SJCRH30 (cell line): ENCODE results near the gene TRMU. TPM values are rescaled to one million over a fixed set of nuclear protein-coding genes. Genes with fewer than 3 reads are reported as not detected.

Experiments
- DNase-seq, 2 experiments: peaks; one replicate each; pipeline ENCODE4 v3.0.0-alpha.2; 2015 to 2020
- H3K27ac ChIP-seq: fragments of 250-450 bp; sonication (Bioruptor Pico); 2 replicates; pipeline ENCODE4 v1.5.1; 2020; ENCODE audit warnings: mild to moderate bottlenecking, moderate library complexity
- H3K27me3 ChIP-seq: fragments of 250-450 bp; sonication (Bioruptor Pico); 2 replicates; pipeline ENCODE4 v1.5.1; 2020; ENCODE audit warnings: mild to moderate bottlenecking, moderate library complexity
- H3K36me3 ChIP-seq: fragments of 250-450 bp; sonication (Bioruptor Pico); 2 replicates; pipeline ENCODE4 v1.5.1; 2020; ENCODE audit warnings: mild to moderate bottlenecking, moderate library complexity
- H3K4me1 ChIP-seq: fragments of 250-450 bp; sonication (Bioruptor Pico); 2 replicates; pipeline ENCODE4 v1.5.1; 2020; ENCODE audit warnings: mild to moderate bottlenecking, moderate library complexity
- H3K4me3 ChIP-seq: fragments of 250-450 bp; sonication (Bioruptor Pico); 2 replicates; pipeline ENCODE4 v1.5.1; 2020; ENCODE audit warnings: mild to moderate bottlenecking, moderate library complexity
- H3K9me3 ChIP-seq: fragments of 250-450 bp; sonication (Bioruptor Pico); replicated peaks from 2 replicates; pipeline ENCODE4 v1.5.1; 2020; ENCODE audit warnings: mild to moderate bottlenecking, moderate library complexity
- total RNA-seq: library from RNA; depleted of rRNA; stranded (reverse); fragments of >200 nt; shearing (Covaris generic); gene quantifications from 2 replicates; pipeline ENCODE4 v1.2.3, GENCODE V29; 2014

TRMU gene
- total RNA-seq, 1 experiment from 2014 or later = 94.8 TPM

- no peak overlapping the region for H3K27ac ChIP-seq
- H3K9me3 ChIP-seq = peaks cover 7% of the 10 kb centered on the region
- peak; percentile 64 to 71 for DNase-seq
- H3K36me3 ChIP-seq = no peaks in the 10 kb centered on the region; the same call in 1 of the 2 replicates
- H3K4me3 ChIP-seq = no peak overlapping the region
- 0 out of 2 replicates have a peak, but pooled peaks cover 2% of the 10 kb centered on the region for H3K27me3 ChIP-seq
- H3K4me1 ChIP-seq = peaks cover 13% of the 10 kb centered on the region
Measured at GRCh38 chr22:46373159-46373558, 37.6 kb downstream of the TRMU start.

GRCh38 chr22:46373921-46374662, 38.6 kb downstream of the TRMU start:
- DNase-seq = peak; percentile 50 to 62
- H3K4me3 ChIP-seq = no peak overlapping the region

GRCh38 chr22:46374663-46375474, 39.4 kb downstream of the TRMU start:
- Histone ChIP-seq H3K36me3 (no peaks in the 10 kb centered on the region; the same call in 1 of the 2 replicates), H3K27ac (no peak overlapping the region), H3K9me3 (peaks cover 7% of the 10 kb centered on the region), H3K4me1 (peaks cover 13% of the 10 kb centered on the region), H3K27me3 (peaks cover 7% of the 10 kb centered on the region; the same call in 1 of the 2 replicates), H3K4me3 (no peak overlapping the region)
- no peak for DNase-seq

More at GRCh38 chr22:46373921-46374662, 38.6 kb downstream of the TRMU start:
- Histone ChIP-seq H3K27ac (no peak overlapping the region), H3K36me3 (no peaks in the 10 kb centered on the region; the same call in 1 of the 2 replicates), H3K9me3 (peaks cover 7% of the 10 kb centered on the region), H3K4me1 (peaks cover 13% of the 10 kb centered on the region), H3K27me3 (peaks cover 7% of the 10 kb centered on the region; the same call in 1 of the 2 replicates)

- DNase-seq = no peak
- Histone ChIP-seq H3K4me1 (peaks cover 13% of the 10 kb centered on the region), H3K36me3 (no peaks in the 10 kb centered on the region; the same call in 1 of the 2 replicates)
Measured at GRCh38 chr22:46376111-46376510, 40.6 kb downstream of the TRMU start.

GRCh38 chr22:46376908-46377524, 41.5 kb downstream of the TRMU start:
- Histone ChIP-seq H3K36me3 (no peaks in the 10 kb centered on the region; the same call in 1 of the 2 replicates), H3K27me3 (peaks cover 7% of the 10 kb centered on the region; the same call in 1 of the 2 replicates)
- DNase-seq = no peak

More at GRCh38 chr22:46376111-46376510, 40.6 kb downstream of the TRMU start:
- Histone ChIP-seq H3K9me3 (peaks cover 7% of the 10 kb centered on the region), H3K4me3 (no peak overlapping the region), H3K27ac (no peak overlapping the region), H3K27me3 (peaks cover 7% of the 10 kb centered on the region; the same call in 1 of the 2 replicates)

GRCh38 chr22:46377525-46378425, 42.3 kb downstream of the TRMU start:
- no peaks in the 10 kb centered on the region; the same call in 1 of the 2 replicates for H3K36me3 ChIP-seq
- H3K4me3 ChIP-seq = no peak overlapping the region
- DNase-seq = peak; percentile 33 to 42

More at GRCh38 chr22:46376908-46377524, 41.5 kb downstream of the TRMU start:
- H3K9me3 ChIP-seq = peaks cover 7% of the 10 kb centered on the region
- H3K27ac ChIP-seq = no peak overlapping the region
- no peak overlapping the region for H3K4me3 ChIP-seq
- peaks cover 13% of the 10 kb centered on the region for H3K4me1 ChIP-seq

GRCh38 chr22:46378426-46379065, 43.0 kb downstream of the TRMU start:
- H3K4me1 ChIP-seq = peaks cover 13% of the 10 kb centered on the region
- H3K4me3 ChIP-seq = no peak overlapping the region
- no peak overlapping the region for H3K27ac ChIP-seq
- H3K9me3 ChIP-seq = peaks cover 7% of the 10 kb centered on the region
- H3K36me3 ChIP-seq = no peaks in the 10 kb centered on the region; the same call in 1 of the 2 replicates
- no peak for DNase-seq
- peaks cover 10% of the 10 kb centered on the region; the same call in 1 of the 2 replicates for H3K27me3 ChIP-seq

More at GRCh38 chr22:46377525-46378425, 42.3 kb downstream of the TRMU start:
- peaks cover 13% of the 10 kb centered on the region for H3K4me1 ChIP-seq
- no peak overlapping the region for H3K27ac ChIP-seq
- H3K27me3 ChIP-seq = peaks cover 10% of the 10 kb centered on the region; the same call in 1 of the 2 replicates
- H3K9me3 ChIP-seq = peaks cover 7% of the 10 kb centered on the region

GRCh38 chr22:46379066-46379930, 43.8 kb downstream of the TRMU start:
- Histone ChIP-seq H3K9me3 (peaks cover 7% of the 10 kb centered on the region), H3K36me3 (no peaks in the 10 kb centered on the region; the same call in 1 of the 2 replicates), H3K4me1 (peaks cover 7% of the 10 kb centered on the region; the same call in 1 of the 2 replicates), H3K27me3 (peaks cover 10% of the 10 kb centered on the region; the same call in 1 of the 2 replicates), H3K27ac (no peak overlapping the region), H3K4me3 (no peak overlapping the region)
- no peak for DNase-seq

GRCh38 chr22:46380069-46380468, 44.6 kb downstream of the TRMU start:
- Histone ChIP-seq H3K27ac (no peak overlapping the region), H3K4me3 (no peak overlapping the region), H3K4me1 (peaks cover 7% of the 10 kb centered on the region; the same call in 1 of the 2 replicates), H3K36me3 (no peaks in the 10 kb centered on the region; the same call in 1 of the 2 replicates), H3K27me3 (peaks cover 10% of the 10 kb centered on the region; the same call in 1 of the 2 replicates), H3K9me3 (peaks cover 7% of the 10 kb centered on the region)
- no peak for DNase-seq

GRCh38 chr22:46380581-46380980, 45.1 kb downstream of the TRMU start:
- peaks cover 10% of the 10 kb centered on the region; the same call in 1 of the 2 replicates for H3K27me3 ChIP-seq
- no peak overlapping the region for H3K27ac ChIP-seq
- H3K36me3 ChIP-seq = no peaks in the 10 kb centered on the region; the same call in 1 of the 2 replicates
- H3K4me1 ChIP-seq = peaks cover 7% of the 10 kb centered on the region; the same call in 1 of the 2 replicates
- H3K9me3 ChIP-seq = peaks cover 7% of the 10 kb centered on the region
- H3K4me3 ChIP-seq = no peak overlapping the region
- DNase-seq = no peak

- peaks cover 7% of the 10 kb centered on the region; the same call in 1 of the 2 replicates for H3K4me1 ChIP-seq
- DNase-seq = no peak
- H3K36me3 ChIP-seq = no peaks in the 10 kb centered on the region
- H3K9me3 ChIP-seq = peaks cover 1% of the 10 kb centered on the region
- no peak overlapping the region for H3K27ac ChIP-seq
- peaks cover 10% of the 10 kb centered on the region; the same call in 1 of the 2 replicates for H3K27me3 ChIP-seq
- no peak overlapping the region for H3K4me3 ChIP-seq
Measured at GRCh38 chr22:46381142-46381541, 45.6 kb downstream of the TRMU start.

- H3K4me1 ChIP-seq = peaks cover 7% of the 10 kb centered on the region; the same call in 1 of the 2 replicates
- no peaks in the 10 kb centered on the region for H3K9me3 ChIP-seq
- no peak for DNase-seq
- no peak overlapping the region for H3K27ac ChIP-seq
- no peaks in the 10 kb centered on the region for H3K36me3 ChIP-seq
- no peak overlapping the region for H3K4me3 ChIP-seq
- H3K27me3 ChIP-seq = peaks cover 10% of the 10 kb centered on the region; the same call in 1 of the 2 replicates
Measured at GRCh38 chr22:46381731-46382130, 46.2 kb downstream of the TRMU start.
